ENCODE data around the gene CSF3.

The CSF3 gene

GRCh38 chr17:40062329-40063186, 47.3 kb downstream of the CSF3 start, which contains the start of gene THRA:
Gene THRA, plus strand, starts transcription at chr17:40062965. Its CDS starts 11,524 bp downstream, at chr17:40074489.
- DNase-seq: peak; percentile 57
- H3K23ac ChIP-seq (ENCODE audit: low read length): no peak within 1 kb of the TSS
- peaks cover 2% of the 10 kb centered on the region for H3K4me1 ChIP-seq (ENCODE audit: control insufficient read depth, low read depth, low read length)
- no peaks in the 10 kb centered on the region for H3K79me1 ChIP-seq (ENCODE audit: low read length)
- peak within 1 kb of the TSS; percentile 16 for H2BK120ac ChIP-seq (ENCODE audit: low read depth, low read length)
- no peak within 1 kb of the TSS for H3K4ac ChIP-seq (ENCODE audit: low read depth, low read length)
- peak within 1 kb of the TSS; percentile 89 for H3K9ac ChIP-seq (ENCODE audit: low read length)
- H3K27me3 ChIP-seq (ENCODE audit: insufficient read depth, low read length, poor library complexity): no peaks in the 10 kb centered on the region
- no CpG with 5 or more reads among the region's 83 CpGs for WGBS (ENCODE audit: extremely low coverage, insufficient coverage, low lambda C conversion rate)
- peak within 1 kb of the TSS; percentile 52 for H3K18ac ChIP-seq (ENCODE audit: low read length)
- H4K5ac ChIP-seq (ENCODE audit: low read length): no peak within 1 kb of the TSS
- peak within 1 kb of the TSS; percentile 97 for H3K56ac ChIP-seq (ENCODE audit: low read length)
- no peak within 1 kb of the TSS for H2BK15ac ChIP-seq (replicated peaks; ENCODE audit: low read depth)
- H3K4me3 ChIP-seq (ENCODE audit: low read length): peak within 1 kb of the TSS; percentile 81
- no peak within 1 kb of the TSS for H2BK5ac ChIP-seq (ENCODE audit: low read length)
- H3K27ac ChIP-seq (ENCODE audit: low read depth, low read length): no peak within 1 kb of the TSS
- no peaks in the 10 kb centered on the region for H3K36me3 ChIP-seq (ENCODE audit: control insufficient read depth, insufficient read depth, low read length)
- H2AK5ac ChIP-seq (ENCODE audit: low read length): no peak within 1 kb of the TSS
- peak within 1 kb of the TSS; percentile 88 for H3K4me2 ChIP-seq (ENCODE audit: low read length)
- no peaks in the 10 kb centered on the region for H3K79me2 ChIP-seq (ENCODE audit: control insufficient read depth, insufficient read depth, low read length)
- H4K8ac ChIP-seq (ENCODE audit: low read depth, low read length): no peak within 1 kb of the TSS

DNA sequence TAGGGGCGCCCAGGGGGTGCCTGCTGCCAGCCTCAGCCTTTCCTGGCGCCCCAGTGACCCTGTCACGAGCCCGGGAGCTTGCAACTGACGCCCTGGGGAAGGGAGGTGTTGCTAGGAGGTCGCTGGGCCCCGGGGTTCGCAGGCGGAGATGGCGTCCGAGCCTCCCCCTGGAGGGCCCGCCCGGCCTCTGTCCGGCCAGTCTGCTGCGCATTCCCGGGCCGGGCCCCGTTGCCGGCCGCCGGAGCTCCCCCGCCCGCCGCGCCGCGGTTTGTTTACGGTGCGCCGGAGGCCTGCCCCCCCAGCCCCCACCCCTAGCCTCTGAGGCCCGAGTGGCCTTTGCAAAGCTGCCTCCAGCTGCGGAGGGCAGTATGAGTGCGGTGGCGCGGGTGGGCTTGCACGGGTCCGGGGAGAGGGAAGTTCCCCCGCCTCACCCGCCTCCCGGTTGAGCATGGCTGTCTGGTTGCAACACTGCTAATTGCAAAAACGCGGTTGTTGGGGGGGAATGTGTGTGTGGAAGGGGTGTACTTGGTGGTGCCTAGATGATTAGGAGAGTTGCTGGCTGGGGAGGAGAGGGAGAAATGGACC, 48.0 kb downstream of the CSF3 start:
- Histone ChIP-seq H3K18ac (ENCODE audit: low read length) (peak overlapping the region; percentile 52), H3K79me2 (ENCODE audit: control insufficient read depth, insufficient read depth, low read length) (no peaks in the 10 kb centered on the region), H3K79me1 (ENCODE audit: low read length) (no peaks in the 10 kb centered on the region), H3K27me3 (ENCODE audit: insufficient read depth, low read length, poor library complexity) (no peaks in the 10 kb centered on the region), H2BK15ac (replicated peaks; ENCODE audit: low read depth) (no peak overlapping the region), H3K4me1 (ENCODE audit: control insufficient read depth, low read depth, low read length) (peaks cover 2% of the 10 kb centered on the region), H4K8ac (ENCODE audit: low read depth, low read length) (no peak overlapping the region), H3K4me2 (ENCODE audit: low read length) (peak overlapping the region; percentile 35), H3K36me3 (ENCODE audit: control insufficient read depth, insufficient read depth, low read length) (no peaks in the 10 kb centered on the region), H2AK5ac (ENCODE audit: low read length) (no peak overlapping the region), H3K23ac (ENCODE audit: low read length) (no peak overlapping the region), H2BK5ac (ENCODE audit: low read length) (no peak overlapping the region), H3K4ac (ENCODE audit: low read depth, low read length) (no peak overlapping the region), H4K5ac (ENCODE audit: low read length) (no peak overlapping the region), H2BK120ac (ENCODE audit: low read depth, low read length) (no peak overlapping the region), H3K4me3 (ENCODE audit: low read length) (peak overlapping the region; percentile 81), H3K9ac (ENCODE audit: low read length) (peak overlapping the region; percentile 89), H3K27ac (ENCODE audit: low read depth, low read length) (no peak overlapping the region), H3K56ac (ENCODE audit: low read length) (peak overlapping the region; percentile 97)
- no CpG with 5 or more reads among the region's 42 CpGs for WGBS (ENCODE audit: extremely low coverage, insufficient coverage, low lambda C conversion rate)
- no peak for DNase-seq

DNA sequence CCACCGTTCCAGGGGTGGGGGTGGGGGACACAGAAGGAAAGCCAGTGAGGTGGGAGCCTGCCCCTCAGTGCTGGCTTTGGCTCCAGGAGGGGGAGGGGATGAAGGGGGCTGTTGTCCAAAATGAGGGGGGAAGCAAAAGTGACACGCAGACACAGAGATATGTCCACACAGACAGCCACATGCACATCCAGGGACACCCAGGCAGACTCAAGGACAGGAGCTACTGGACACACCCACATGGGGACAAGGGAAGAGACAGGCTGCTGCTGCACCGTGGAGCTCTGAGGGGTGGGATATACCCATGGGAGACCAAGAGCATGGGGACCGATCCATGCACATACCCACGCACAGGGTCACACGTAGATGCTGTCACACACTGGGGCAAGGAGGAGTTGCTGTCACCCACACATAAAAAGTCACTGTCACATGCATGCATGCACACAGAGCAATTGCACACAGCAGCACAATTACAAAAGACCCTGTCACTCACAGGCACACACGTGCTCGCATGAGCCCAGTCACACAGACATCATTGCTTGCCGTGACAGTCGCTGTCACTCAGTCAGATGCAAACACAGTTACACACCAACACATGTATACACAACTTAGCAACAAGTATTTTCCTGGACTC, 48.8 kb downstream of the CSF3 start:
- peaks cover 2% of the 10 kb centered on the region for H3K4me1 ChIP-seq (ENCODE audit: control insufficient read depth, low read depth, low read length)
- H3K79me1 ChIP-seq (ENCODE audit: low read length): no peaks in the 10 kb centered on the region
- H3K4me3 ChIP-seq (ENCODE audit: low read length): no peak overlapping the region
- H3K56ac ChIP-seq (ENCODE audit: low read length): peak overlapping the region; percentile 97
- H3K27me3 ChIP-seq (ENCODE audit: insufficient read depth, low read length, poor library complexity): no peaks in the 10 kb centered on the region
- peak overlapping the region; percentile 35 for H3K4me2 ChIP-seq (ENCODE audit: low read length)
- no peak overlapping the region for H2BK15ac ChIP-seq (replicated peaks; ENCODE audit: low read depth)
- no peak overlapping the region for H2BK5ac ChIP-seq (ENCODE audit: low read length)
- H3K9ac ChIP-seq (ENCODE audit: low read length): peak overlapping the region; percentile 89
- H3K23ac ChIP-seq (ENCODE audit: low read length): no peak overlapping the region
- no peak overlapping the region for H4K8ac ChIP-seq (ENCODE audit: low read depth, low read length)
- H3K79me2 ChIP-seq (ENCODE audit: control insufficient read depth, insufficient read depth, low read length): no peaks in the 10 kb centered on the region
- H3K4ac ChIP-seq (ENCODE audit: low read depth, low read length): no peak overlapping the region
- H3K18ac ChIP-seq (ENCODE audit: low read length): no peak overlapping the region
- no peak overlapping the region for H2BK120ac ChIP-seq (ENCODE audit: low read depth, low read length)
- H3K27ac ChIP-seq (ENCODE audit: low read depth, low read length): no peak overlapping the region
- H4K5ac ChIP-seq (ENCODE audit: low read length): no peak overlapping the region
- WGBS (ENCODE audit: extremely low coverage, insufficient coverage, low lambda C conversion rate): no CpG with 5 or more reads among the region's 10 CpGs
- DNase-seq: no peak
- no peaks in the 10 kb centered on the region for H3K36me3 ChIP-seq (ENCODE audit: control insufficient read depth, insufficient read depth, low read length)
- no peak overlapping the region for H2AK5ac ChIP-seq (ENCODE audit: low read length)

- Histone ChIP-seq H3K4me1 (ENCODE audit: control insufficient read depth, low read depth, low read length) (peaks cover 9% of the 10 kb centered on the region), H4K8ac (ENCODE audit: low read depth, low read length) (no peak overlapping the region), H3K36me3 (ENCODE audit: control insufficient read depth, insufficient read depth, low read length) (no peaks in the 10 kb centered on the region), H3K79me1 (ENCODE audit: low read length) (no peaks in the 10 kb centered on the region), H3K56ac (ENCODE audit: low read length) (no peak overlapping the region), H3K79me2 (ENCODE audit: control insufficient read depth, insufficient read depth, low read length) (no peaks in the 10 kb centered on the region), H3K4ac (ENCODE audit: low read depth, low read length) (no peak overlapping the region), H3K27me3 (ENCODE audit: insufficient read depth, low read length, poor library complexity) (no peaks in the 10 kb centered on the region), H4K5ac (ENCODE audit: low read length) (no peak overlapping the region), H2AK5ac (ENCODE audit: low read length) (no peak overlapping the region), H2BK5ac (ENCODE audit: low read length) (no peak overlapping the region), H3K18ac (ENCODE audit: low read length) (no peak overlapping the region), H3K4me3 (ENCODE audit: low read length) (no peak overlapping the region), H3K9ac (ENCODE audit: low read length) (no peak overlapping the region), H3K27ac (ENCODE audit: low read depth, low read length) (no peak overlapping the region), H2BK120ac (ENCODE audit: low read depth, low read length) (no peak overlapping the region), H3K23ac (ENCODE audit: low read length) (no peak overlapping the region), H2BK15ac (replicated peaks; ENCODE audit: low read depth) (no peak overlapping the region), H3K4me2 (ENCODE audit: low read length) (no peak overlapping the region)
- no CpG with 5 or more reads among the region's 10 CpGs for WGBS (ENCODE audit: extremely low coverage, insufficient coverage, low lambda C conversion rate)
- DNase-seq: no peak
These were observed 49.9 kb downstream of the CSF3 start for GRCh38 chr17:40064971-40065768.

DNA sequence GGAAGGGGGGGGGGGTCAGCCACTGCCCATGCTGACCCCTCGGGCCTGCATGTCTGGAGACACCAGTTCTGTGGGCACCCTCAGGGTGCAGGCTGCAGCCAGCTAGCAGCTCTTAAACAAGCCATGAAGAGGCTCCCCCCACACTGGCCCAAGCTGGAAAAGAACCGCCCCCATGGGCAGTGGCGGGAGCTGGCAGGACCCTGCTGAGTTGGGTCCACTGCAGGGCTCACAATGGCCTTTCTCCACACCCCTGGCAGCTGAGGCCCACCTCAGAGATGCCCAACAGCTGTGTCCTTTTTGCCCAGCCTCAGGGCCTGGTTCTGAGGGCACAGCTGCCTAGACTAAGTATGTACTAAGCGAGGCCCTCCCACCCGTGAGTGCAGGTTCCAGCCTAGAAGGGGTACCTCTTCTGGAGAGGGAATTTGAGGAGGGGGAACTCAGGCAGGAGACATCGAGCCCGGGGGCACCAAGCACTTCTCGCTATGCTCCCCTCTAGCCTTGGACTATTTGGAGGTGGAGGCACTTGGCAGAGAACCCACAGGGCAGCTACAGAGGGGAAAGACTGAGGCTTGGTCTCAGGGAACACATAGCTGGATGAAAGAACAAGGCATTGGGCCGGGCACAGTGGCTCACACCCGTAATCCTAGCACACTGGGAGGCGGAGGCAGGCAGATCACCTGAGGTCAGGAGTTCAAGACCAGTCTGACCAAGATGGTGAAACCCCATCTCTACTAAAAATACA, 50.7 kb downstream of the CSF3 start:
- no peak overlapping the region for H3K4me2 ChIP-seq (ENCODE audit: low read length)
- H3K4ac ChIP-seq (ENCODE audit: low read depth, low read length): no peak overlapping the region
- no peaks in the 10 kb centered on the region for H3K79me2 ChIP-seq (ENCODE audit: control insufficient read depth, insufficient read depth, low read length)
- no peak overlapping the region for H3K9ac ChIP-seq (ENCODE audit: low read length)
- no peak overlapping the region for H3K18ac ChIP-seq (ENCODE audit: low read length)
- no peak overlapping the region for H4K5ac ChIP-seq (ENCODE audit: low read length)
- no peak overlapping the region for H3K56ac ChIP-seq (ENCODE audit: low read length)
- H3K4me3 ChIP-seq (ENCODE audit: low read length): no peak overlapping the region
- no peaks in the 10 kb centered on the region for H3K36me3 ChIP-seq (ENCODE audit: control insufficient read depth, insufficient read depth, low read length)
- H3K23ac ChIP-seq (ENCODE audit: low read length): no peak overlapping the region
- no peaks in the 10 kb centered on the region for H3K79me1 ChIP-seq (ENCODE audit: low read length)
- no peaks in the 10 kb centered on the region for H3K27me3 ChIP-seq (ENCODE audit: insufficient read depth, low read length, poor library complexity)
- no peak overlapping the region for H2BK15ac ChIP-seq (replicated peaks; ENCODE audit: low read depth)
- no peak overlapping the region for H3K27ac ChIP-seq (ENCODE audit: low read depth, low read length)
- H3K4me1 ChIP-seq (ENCODE audit: control insufficient read depth, low read depth, low read length): peaks cover 12% of the 10 kb centered on the region
- no CpG with 5 or more reads among the region's 11 CpGs for WGBS (ENCODE audit: extremely low coverage, insufficient coverage, low lambda C conversion rate)
- DNase-seq: no peak
- H4K8ac ChIP-seq (ENCODE audit: low read depth, low read length): no peak overlapping the region
- H2BK5ac ChIP-seq (ENCODE audit: low read length): no peak overlapping the region
- H2BK120ac ChIP-seq (ENCODE audit: low read depth, low read length): no peak overlapping the region
- H2AK5ac ChIP-seq (ENCODE audit: low read length): no peak overlapping the region

Data from mesendoderm (in vitro differentiated cells).